HFFc6 (cell line): Measurements from ENCODE around the gene KRT28. TPM values are rescaled to one million over a fixed set of nuclear protein-coding genes. Genes with fewer than 3 reads are reported as not detected.

Experiments
- DNase-seq: peaks from one replicate; pipeline ENCODE4 v3.0.0-alpha.2; 2018
- H3K27ac Mint-ChIP-seq: 2 replicates; pipeline ENCODE4 v1.8.0; 2020; ENCODE audit warnings: mild to moderate bottlenecking, mixed read lengths
- H3K27me3 Mint-ChIP-seq: 2 replicates; pipeline ENCODE4 v1.8.0; 2021; ENCODE audit warnings: mild to moderate bottlenecking, moderate library complexity, mixed read lengths; ENCODE audit not compliant: insufficient read depth
- H3K36me3 Mint-ChIP-seq: 2 replicates; pipeline ENCODE4 v1.8.0; 2021; ENCODE audit warnings: low read depth, mixed read lengths
- H3K4me1 Mint-ChIP-seq: 2 replicates; pipeline ENCODE4 v1.8.0; 2020; ENCODE audit warnings: low read depth, mixed read lengths
- H3K4me3 Mint-ChIP-seq: 2 replicates; pipeline ENCODE4 v1.8.0; 2020; ENCODE audit warnings: mild to moderate bottlenecking, moderate library complexity, mixed read lengths
- H3K9me3 Mint-ChIP-seq: 2 replicates; pipeline ENCODE4 v1.8.0; 2020; ENCODE audit warnings: mild to moderate bottlenecking, mixed read lengths
- CTCF ChIP-seq: fragments of 200-600 bp; sonication (generic); IDR thresholded peaks from 2 replicates; pipeline ENCODE4 v1.5.0; 2021; ENCODE audit warnings: antibody characterized with exemption, mild to moderate bottlenecking
- total RNA-seq, 6 experiments: library from RNA; stranded (reverse); fragmentation: NEBNext Ultra II Directional; extraction: Animal tissue kit (Norgen Biotek cat#: 25700); gene quantifications; 2 replicates in 1 of 6; 3 replicates in 5 of 6; pipeline ENCODE4 v1.2.3, GENCODE V29; 2021

The KRT28 gene
- total RNA-seq, 6 experiments from 2014 or later: not detected

GRCh38 chr17:40778461-40778860 is 21.3 kb downstream of the KRT28 start:
- DNase-seq: no peak
- Mint-ChIP-seq H3K9me3 (no peaks in the 10 kb centered on the region), H3K4me3 (no peak overlapping the region), H3K36me3 (no peaks in the 10 kb centered on the region), H3K27ac (no peak overlapping the region), H3K4me1 (no peaks in the 10 kb centered on the region), H3K27me3 (peaks cover 34% of the 10 kb centered on the region)
- no peak for TF ChIP-seq CTCF

GRCh38 chr17:40777971-40778370 is 21.8 kb downstream of the KRT28 start:
- Mint-ChIP-seq H3K36me3 (no peaks in the 10 kb centered on the region), H3K4me1 (no peaks in the 10 kb centered on the region), H3K27ac (no peak overlapping the region), H3K9me3 (no peaks in the 10 kb centered on the region), H3K27me3 (peaks cover 30% of the 10 kb centered on the region), H3K4me3 (no peak overlapping the region)
- no peak for DNase-seq
- TF ChIP-seq CTCF: no peak

GRCh38 chr17:40777459-40777858 is 22.3 kb downstream of the KRT28 start:
- no peak for TF ChIP-seq CTCF
- no peaks in the 10 kb centered on the region for H3K4me1 Mint-ChIP-seq
- peaks cover 33% of the 10 kb centered on the region for H3K27me3 Mint-ChIP-seq
- no peaks in the 10 kb centered on the region for H3K9me3 Mint-ChIP-seq
- DNase-seq: no peak
- no peak overlapping the region for H3K27ac Mint-ChIP-seq
- no peak overlapping the region for H3K4me3 Mint-ChIP-seq
- H3K36me3 Mint-ChIP-seq: no peaks in the 10 kb centered on the region

- H3K27me3 Mint-ChIP-seq: peaks cover 29% of the 10 kb centered on the region
- H3K36me3 Mint-ChIP-seq: no peaks in the 10 kb centered on the region
- no peaks in the 10 kb centered on the region for H3K4me1 Mint-ChIP-seq
- no peak for DNase-seq
- H3K4me3 Mint-ChIP-seq: no peak overlapping the region
- H3K9me3 Mint-ChIP-seq: no peaks in the 10 kb centered on the region
- no peak overlapping the region for H3K27ac Mint-ChIP-seq
- no peak for TF ChIP-seq CTCF
Observed at GRCh38 chr17:40775945-40776344, 23.8 kb downstream of the KRT28 start.

- Mint-ChIP-seq H3K36me3 (no peaks in the 10 kb centered on the region), H3K9me3 (no peaks in the 10 kb centered on the region), H3K27me3 (peaks cover 33% of the 10 kb centered on the region), H3K4me3 (no peak within 1 kb of the TSS), H3K27ac (no peak within 1 kb of the TSS), H3K4me1 (no peaks in the 10 kb centered on the region)
- no peak for DNase-seq
- no peak for TF ChIP-seq CTCF
Observed at GRCh38 chr17:40772101-40772500, 27.7 kb downstream of the KRT28 start, which contains the start of gene KRT26. KRT26 (minus strand) TSS chr17:40772201; CDS start chr17:40772113, 88 bp downstream.

GRCh38 chr17:40765657-40766056 is 34.1 kb downstream of the KRT28 start:
- no peak for TF ChIP-seq CTCF
- no peak overlapping the region for H3K27ac Mint-ChIP-seq

More at GRCh38 chr17:40765657-40766056, 34.1 kb downstream of the KRT28 start:
- peaks cover 24% of the 10 kb centered on the region for H3K27me3 Mint-ChIP-seq
- H3K4me1 Mint-ChIP-seq: no peaks in the 10 kb centered on the region
- no peak overlapping the region for H3K4me3 Mint-ChIP-seq
- no peak for DNase-seq
- H3K9me3 Mint-ChIP-seq: peaks cover 30% of the 10 kb centered on the region
- peaks cover 4% of the 10 kb centered on the region; the same call in 1 of the 2 replicates for H3K36me3 Mint-ChIP-seq
